Measurements from ENCODE around the gene BEX2. TPM values are rescaled to one million over a fixed set of nuclear protein-coding genes. Genes with fewer than 3 reads are reported as not detected.
"Not testable (repeated sequence)": the region's sequence is repeated elsewhere in the genome, so short reads cannot be mapped to it uniquely, and the experiment has no call there.

BEX2 gene
- 10 to 100 TPM; 61.2 to 82.5 TPM for total RNA-seq
- polyA plus RNA-seq (ENCODE audit: insufficient read length in 2 of 2) = 100 to 1,000 TPM; 198 to 223 TPM
- long read RNA-seq, donor 1, transcript BEX2-202 (3 exons, 899 nt) = major isoform, 107 of 126 reads
- long read RNA-seq, donor 1, transcript BEX2-201 (3 exons, 668 nt) = minor isoform, 15 of 126 reads
- long read RNA-seq, donor 1, partial matches to known transcripts = 0 of 126 reads
- long read RNA-seq, donor 1, other reads (novel, unspliced or antisense) = 0 of 126 reads
- long read RNA-seq, donor 2, transcript BEX2-202 (3 exons, 899 nt) = major isoform, 47 of 59 reads
- long read RNA-seq, donor 2, partial matches to known transcripts = 6 of 59 reads
- long read RNA-seq, donor 2, other reads (novel, unspliced or antisense) = 0 of 59 reads
- long read RNA-seq, donor 3, transcript BEX2-201 (3 exons, 668 nt) = minor isoform, 5 of 943 reads
- long read RNA-seq, donor 3, transcript BEX2-202 (3 exons, 899 nt) = major isoform, 58 of 943 reads
- long read RNA-seq, donor 3, partial matches to known transcripts = 853 of 943 reads
- long read RNA-seq, donor 3, other reads (novel, unspliced or antisense) = 23 of 943 reads
- long read RNA-seq, donor 4, transcript BEX2-202 (3 exons, 899 nt) = major isoform, 18 of 1,360 reads
- long read RNA-seq, donor 4, partial matches to known transcripts = 1,249 of 1,360 reads
- long read RNA-seq, donor 4, other reads (novel, unspliced or antisense) = 90 of 1,360 reads

- Histone ChIP-seq H3K4me3 (ENCODE audit: low read depth, low read length) (peak within 1 kb of the TSS; percentile 60), H3K27ac (ENCODE audit: low read depth, low read length) (peak within 1 kb of the TSS; percentile 40), H3K4me1 (ENCODE audit: control insufficient read depth, insufficient read depth, low read length) (peaks cover 7% of the 10 kb centered on the region), H3K27me3 (ENCODE audit: control insufficient read depth, insufficient read depth, low read length) (no peaks in the 10 kb centered on the region), H3K9me3 (ENCODE audit: control insufficient read depth, insufficient read depth, low read length) (no peaks in the 10 kb centered on the region), H3K36me3 (ENCODE audit: control insufficient read depth, insufficient read depth, low read length) (no peaks in the 10 kb centered on the region)
- peak in 5 of 6 donors; percentile 39 to 96 (median 64) for DNase-seq (ENCODE audit: low read depth in 4 of 6, low spot score in 6 of 6)
- 23% methylated on average over 50 of the region's 52 CpGs for WGBS (ENCODE audit: insufficient coverage)
Observed at GRCh38 chrX:103310555-103311398, at the start of gene BEX2. Gene BEX2, minus strand, starts transcription at chrX:103310990. Its CDS starts 1,014 bp downstream, at chrX:103309976.

DNA sequence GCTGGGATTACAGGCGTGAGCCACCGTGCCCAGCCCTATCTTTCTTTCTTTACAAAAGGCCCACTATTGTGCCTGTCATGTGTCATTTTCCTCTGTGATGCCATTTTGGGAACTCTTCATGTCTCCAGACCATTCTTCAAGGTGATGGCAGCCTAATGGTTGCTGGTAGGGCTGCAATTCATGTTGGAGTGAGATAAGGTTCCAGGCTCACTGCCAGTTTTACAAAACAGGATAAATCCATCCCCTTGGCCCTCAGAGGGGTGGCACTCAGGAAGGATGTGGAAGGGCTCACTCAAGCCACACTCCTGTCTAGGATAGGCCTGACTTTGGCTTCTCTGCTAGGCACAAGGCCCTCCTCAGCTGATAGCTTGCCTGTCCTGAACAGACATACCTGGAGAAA is 49.3 kb upstream of the BEX2 start:
- no peak overlapping the region for H3K27ac ChIP-seq (ENCODE audit: low read depth, low read length)
- H3K9me3 ChIP-seq (ENCODE audit: control insufficient read depth, insufficient read depth, low read length) = no peaks in the 10 kb centered on the region
- H3K4me1 ChIP-seq (ENCODE audit: control insufficient read depth, insufficient read depth, low read length) = no peaks in the 10 kb centered on the region
- no peak for DNase-seq (ENCODE audit: low read depth in 4 of 6, low spot score in 6 of 6)
- H3K27me3 ChIP-seq (ENCODE audit: control insufficient read depth, insufficient read depth, low read length) = peaks cover 2% of the 10 kb centered on the region
- no peak overlapping the region for H3K4me3 ChIP-seq (ENCODE audit: low read depth, low read length)
- 100% methylated on average over 1 of the region's 2 CpGs for WGBS (ENCODE audit: insufficient coverage)
- no peaks in the 10 kb centered on the region for H3K36me3 ChIP-seq (ENCODE audit: control insufficient read depth, insufficient read depth, low read length)

DNA sequence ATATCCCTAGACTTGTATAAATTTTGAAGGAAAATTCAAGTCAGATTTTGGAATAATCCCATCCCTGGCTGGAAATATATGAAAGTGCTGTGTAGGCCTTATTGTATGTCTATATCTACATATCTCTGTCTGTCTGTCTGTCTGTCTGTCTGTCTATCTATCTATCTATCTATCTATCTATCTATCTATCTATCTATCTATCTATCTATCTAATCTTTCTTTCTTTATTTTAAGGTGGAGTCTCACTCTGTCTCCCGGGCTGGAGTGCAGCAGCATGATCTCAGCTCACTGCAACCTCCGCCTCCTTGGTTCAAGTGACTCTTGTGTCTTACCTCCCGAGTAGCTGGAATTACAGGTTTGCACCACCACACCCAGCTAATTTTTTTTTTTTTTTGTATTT is 48.8 kb upstream of the BEX2 start:
- H3K4me1 ChIP-seq (ENCODE audit: control insufficient read depth, insufficient read depth, low read length); H3K27me3 ChIP-seq (ENCODE audit: control insufficient read depth, insufficient read depth, low read length); H3K4me3 ChIP-seq (ENCODE audit: low read depth, low read length); H3K36me3 ChIP-seq (ENCODE audit: control insufficient read depth, insufficient read depth, low read length); DNase-seq (ENCODE audit: low read depth in 4 of 6, low spot score in 6 of 6); H3K9me3 ChIP-seq (ENCODE audit: control insufficient read depth, insufficient read depth, low read length); H3K27ac ChIP-seq (ENCODE audit: low read depth, low read length): not testable (repeated sequence)
- no CpG with 5 or more reads among the region's 3 CpGs for WGBS (ENCODE audit: insufficient coverage)

DNA sequence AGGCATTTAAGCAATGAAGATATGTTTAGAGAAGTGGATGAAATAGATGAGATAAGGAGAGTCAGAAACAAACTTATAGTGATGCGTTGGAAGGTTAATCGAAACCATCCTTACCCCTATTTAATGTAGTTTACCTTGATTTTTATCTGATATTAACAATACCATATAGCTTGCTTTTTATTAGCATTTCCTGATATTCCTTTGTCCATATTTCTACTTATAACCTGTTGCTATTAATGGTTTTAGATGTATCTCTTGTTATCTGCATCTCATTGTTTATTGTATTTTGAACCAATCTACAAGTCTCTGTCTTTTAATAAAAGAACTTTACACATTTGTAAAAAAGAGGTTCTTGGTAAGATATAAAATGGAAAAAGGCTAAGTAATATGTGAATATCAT is 47.1 kb upstream of the BEX2 start:
- H3K4me1 ChIP-seq (ENCODE audit: control insufficient read depth, insufficient read depth, low read length) = no peaks in the 10 kb centered on the region
- H3K27ac ChIP-seq (ENCODE audit: low read depth, low read length) = no peak overlapping the region
- WGBS (ENCODE audit: insufficient coverage) = no CpG with 5 or more reads among the region's 2 CpGs
- peak overlapping the region; percentile 89 for H3K4me3 ChIP-seq (ENCODE audit: low read depth, low read length)
- no peak for DNase-seq (ENCODE audit: low read depth in 4 of 6, low spot score in 6 of 6)
- peaks cover 2% of the 10 kb centered on the region for H3K27me3 ChIP-seq (ENCODE audit: control insufficient read depth, insufficient read depth, low read length)
- H3K9me3 ChIP-seq (ENCODE audit: control insufficient read depth, insufficient read depth, low read length) = no peaks in the 10 kb centered on the region
- no peaks in the 10 kb centered on the region for H3K36me3 ChIP-seq (ENCODE audit: control insufficient read depth, insufficient read depth, low read length)

GRCh38 chrX:103356858-103357257 is 46.1 kb upstream of the BEX2 start:
- Histone ChIP-seq H3K27me3 (ENCODE audit: control insufficient read depth, insufficient read depth, low read length) (no peaks in the 10 kb centered on the region), H3K27ac (ENCODE audit: low read depth, low read length) (peak overlapping the region; percentile 91), H3K4me3 (ENCODE audit: low read depth, low read length) (peak overlapping the region; percentile 89), H3K4me1 (ENCODE audit: control insufficient read depth, insufficient read depth, low read length) (no peaks in the 10 kb centered on the region), H3K36me3 (ENCODE audit: control insufficient read depth, insufficient read depth, low read length) (no peaks in the 10 kb centered on the region), H3K9me3 (ENCODE audit: control insufficient read depth, insufficient read depth, low read length) (no peaks in the 10 kb centered on the region)
- DNase-seq (ENCODE audit: low read depth in 4 of 6, low spot score in 6 of 6) = peak in 2 of 6 donors; percentile 59 to 64
- no CpG with 5 or more reads among the region's 13 CpGs for WGBS (ENCODE audit: insufficient coverage)

DNA sequence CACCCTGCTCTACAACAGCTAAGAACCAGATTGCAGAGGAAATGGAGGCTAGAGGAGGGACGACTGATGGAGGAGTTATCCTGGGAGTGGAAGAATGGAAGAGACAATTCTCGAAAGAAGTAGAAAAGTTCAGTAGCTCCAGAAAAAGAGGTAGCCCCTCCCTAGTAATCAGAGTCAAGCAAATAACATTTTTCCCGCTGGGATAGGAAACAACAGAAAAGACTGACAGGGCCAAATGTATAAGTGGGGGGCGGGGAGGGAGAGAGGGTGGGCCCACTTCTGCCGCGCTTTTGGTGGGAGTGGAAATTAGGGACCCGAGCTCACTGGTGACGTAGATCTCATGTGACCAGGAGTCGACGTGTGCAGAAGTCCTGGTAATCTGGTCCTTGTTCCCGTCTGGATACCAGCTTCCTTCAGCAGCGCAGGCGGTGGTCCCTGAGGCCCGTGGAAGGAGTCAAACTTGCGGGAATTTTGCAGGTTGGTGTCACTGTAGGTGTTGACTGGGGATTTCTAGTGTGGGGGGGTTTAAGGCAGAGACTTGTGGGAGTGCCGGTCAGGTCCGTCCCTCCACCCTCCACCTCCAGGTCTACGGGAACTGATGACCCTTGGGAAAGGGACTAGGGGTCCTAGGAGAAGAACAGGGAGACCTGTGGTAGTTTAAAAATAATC is 45.5 kb upstream of the BEX2 start, which contains the start of gene TCEAL9:
TCEAL9 (plus strand) TSS at position 377 of the 669 bp plus-strand sequence. CDS start 1,179 bp downstream, outside the sequence.
- H3K9me3 ChIP-seq (ENCODE audit: control insufficient read depth, insufficient read depth, low read length) = no peaks in the 10 kb centered on the region
- H3K4me3 ChIP-seq (ENCODE audit: low read depth, low read length) = peak within 1 kb of the TSS; percentile 89
- H3K27me3 ChIP-seq (ENCODE audit: control insufficient read depth, insufficient read depth, low read length) = no peaks in the 10 kb centered on the region
- peak within 1 kb of the TSS; percentile 91 for H3K27ac ChIP-seq (ENCODE audit: low read depth, low read length)
- WGBS (ENCODE audit: insufficient coverage) = 19% methylated on average over 13 of the region's 18 CpGs
- H3K4me1 ChIP-seq (ENCODE audit: control insufficient read depth, insufficient read depth, low read length) = no peaks in the 10 kb centered on the region
- peak in 3 of 6 donors; percentile 60 to 93 (median 92) for DNase-seq (ENCODE audit: low read depth in 4 of 6, low spot score in 6 of 6)
- H3K36me3 ChIP-seq (ENCODE audit: control insufficient read depth, insufficient read depth, low read length) = no peaks in the 10 kb centered on the region

- Histone ChIP-seq H3K27me3 (ENCODE audit: control insufficient read depth, insufficient read depth, low read length) (peaks cover 26% of the 10 kb centered on the region), H3K4me1 (ENCODE audit: control insufficient read depth, insufficient read depth, low read length) (peaks cover 3% of the 10 kb centered on the region), H3K9me3 (ENCODE audit: control insufficient read depth, insufficient read depth, low read length) (no peaks in the 10 kb centered on the region), H3K4me3 (ENCODE audit: low read depth, low read length) (no peak overlapping the region), H3K27ac (ENCODE audit: low read depth, low read length) (no peak overlapping the region), H3K36me3 (ENCODE audit: control insufficient read depth, insufficient read depth, low read length) (no peaks in the 10 kb centered on the region)
- 33% methylated on average over 26 of the region's 29 CpGs for WGBS (ENCODE audit: insufficient coverage)
- peak in 1 of 6 donors; percentile 1 for DNase-seq (ENCODE audit: low read depth in 4 of 6, low spot score in 6 of 6)
Observed at GRCh38 chrX:103347682-103348397, 37.0 kb upstream of the BEX2 start.

- H3K4me3 ChIP-seq (ENCODE audit: low read depth, low read length) = no peak overlapping the region
- H3K27ac ChIP-seq (ENCODE audit: low read depth, low read length) = no peak overlapping the region
- WGBS (ENCODE audit: insufficient coverage) = 40% methylated on average over 1 of the region's 2 CpGs
- no peaks in the 10 kb centered on the region for H3K9me3 ChIP-seq (ENCODE audit: control insufficient read depth, insufficient read depth, low read length)
- DNase-seq (ENCODE audit: low read depth in 4 of 6, low spot score in 6 of 6) = no peak
- H3K27me3 ChIP-seq (ENCODE audit: control insufficient read depth, insufficient read depth, low read length) = peaks cover 24% of the 10 kb centered on the region
- peaks cover 3% of the 10 kb centered on the region for H3K4me1 ChIP-seq (ENCODE audit: control insufficient read depth, insufficient read depth, low read length)
- H3K36me3 ChIP-seq (ENCODE audit: control insufficient read depth, insufficient read depth, low read length) = no peaks in the 10 kb centered on the region
Observed at GRCh38 chrX:103344606-103345005, 33.8 kb upstream of the BEX2 start.
